Measurements from ENCODE around the gene ASCL2.

Gene ASCL2

GRCh38 chr11:2270322-2271076, at the start of gene ASCL2:
Gene ASCL2, minus strand, starts transcription at chr11:2270588. Its CDS starts 256 bp downstream, at chr11:2270332.
- DNase-seq: no peak

DNA sequence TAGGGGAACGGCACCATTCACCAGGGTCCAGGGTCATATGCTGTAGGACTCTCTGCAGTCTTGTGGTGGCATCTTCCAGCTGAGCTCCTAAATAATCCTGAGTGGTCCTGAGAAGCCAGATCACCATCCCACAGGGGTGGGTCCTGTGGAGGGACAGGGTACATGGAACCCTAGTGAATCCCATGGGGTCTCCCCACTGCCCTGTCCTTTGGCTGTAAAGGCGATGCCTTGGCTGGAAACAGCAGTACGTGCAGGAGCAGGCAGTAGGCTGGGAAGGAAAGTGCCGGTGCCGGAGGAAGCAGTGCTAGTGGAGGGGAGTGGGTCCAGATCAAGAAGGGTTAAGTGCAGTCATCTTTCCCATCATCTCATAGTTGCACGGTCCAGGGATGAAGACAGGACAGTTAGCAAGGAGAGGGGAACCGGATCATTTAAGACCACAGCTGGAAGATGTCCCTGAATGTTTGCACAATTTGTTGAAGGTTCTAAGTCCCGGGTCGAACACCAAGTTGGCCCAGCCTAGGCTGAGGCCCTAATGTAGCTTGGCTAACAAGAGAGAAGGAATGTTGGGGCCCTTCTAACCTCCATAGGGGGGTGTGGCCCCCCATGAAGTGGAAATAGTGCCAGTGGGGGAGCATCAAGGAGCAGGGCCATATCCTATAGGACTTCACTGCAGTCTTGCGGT, 49.5 kb upstream of the ASCL2 start:
- DNase-seq: no peak

- no peak for DNase-seq
These were observed 48.3 kb upstream of the ASCL2 start for GRCh38 chr11:2318707-2319106.

DNA sequence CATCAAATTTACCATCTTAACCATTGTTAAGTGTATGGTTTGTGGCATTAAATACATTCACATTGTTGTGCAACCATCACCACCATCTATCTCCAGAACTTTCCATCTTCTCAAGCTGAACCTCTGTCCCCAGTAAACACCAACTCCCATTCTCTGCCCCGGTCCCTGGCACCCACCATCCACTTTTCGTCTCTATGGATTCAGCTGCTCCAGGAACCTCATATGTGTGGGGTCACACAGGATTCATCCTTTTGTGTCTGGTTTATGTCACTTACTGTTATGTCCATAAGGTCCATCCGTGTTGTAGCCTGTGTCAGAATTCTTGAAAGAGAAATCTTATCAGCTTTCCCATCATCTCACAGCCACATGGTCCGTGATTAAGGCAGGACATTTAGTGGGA, 47.7 kb upstream of the ASCL2 start:
- no peak for DNase-seq

DNA sequence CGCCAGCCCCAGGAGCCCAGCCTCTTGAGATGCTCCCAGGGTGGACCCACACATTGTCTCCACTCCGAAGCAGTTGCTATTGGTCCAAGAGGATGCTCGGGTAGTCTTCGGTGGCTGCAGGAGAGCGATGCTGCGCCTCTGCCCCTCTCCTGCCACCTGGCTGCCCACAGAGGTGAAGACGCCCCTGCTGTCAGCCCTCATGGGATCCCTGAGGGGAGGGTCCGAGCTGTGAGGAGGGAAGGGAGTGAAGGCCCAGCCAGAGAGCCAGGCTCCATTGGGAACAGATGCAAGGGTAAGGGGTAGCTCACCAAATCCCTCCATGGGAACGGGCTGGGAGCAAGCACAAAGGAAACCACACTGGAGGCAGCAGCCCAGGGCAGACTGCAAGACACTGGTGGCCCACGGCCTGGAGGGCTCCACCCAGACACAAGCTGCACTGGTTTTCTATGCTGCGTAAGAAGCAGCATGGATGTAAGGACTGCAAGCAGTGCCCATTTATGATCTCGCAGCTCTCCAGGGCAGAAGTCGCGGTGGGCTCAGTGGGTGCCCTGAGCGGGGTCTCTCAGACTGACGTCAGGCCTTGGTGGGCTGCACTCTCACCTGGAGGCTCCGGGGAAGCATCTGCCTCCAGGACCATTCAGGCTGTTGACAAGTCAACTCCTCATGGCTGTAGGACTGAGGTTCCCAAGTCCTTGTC, 47.1 kb upstream of the ASCL2 start:
- no peak for DNase-seq

DNA sequence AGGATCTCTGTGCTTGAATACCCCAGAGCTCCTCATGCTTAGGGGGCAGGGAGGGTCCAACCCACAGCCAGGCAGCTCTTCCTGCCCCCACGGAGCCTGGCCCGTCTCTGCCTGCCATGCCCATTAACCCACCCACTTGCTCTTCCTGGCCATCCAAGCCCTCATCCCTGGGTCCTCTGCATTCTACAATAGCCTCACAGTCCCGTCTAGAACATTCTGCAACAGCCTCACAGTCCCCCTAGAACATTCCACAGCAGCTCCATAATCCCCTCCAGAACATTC, 46.5 kb upstream of the ASCL2 start:
- DNase-seq: no peak

- DNase-seq: no peak
These were observed 46.0 kb upstream of the ASCL2 start for GRCh38 chr11:2316169-2316962.

GRCh38 chr11:2315395-2316168, 45.2 kb upstream of the ASCL2 start:
- DNase-seq: no peak

- peak; percentile 53 for DNase-seq
These were observed 44.4 kb upstream of the ASCL2 start for GRCh38 chr11:2314525-2315394.

- DNase-seq: no peak
These were observed 43.7 kb upstream of the ASCL2 start for GRCh38 chr11:2314136-2314524.

DNA sequence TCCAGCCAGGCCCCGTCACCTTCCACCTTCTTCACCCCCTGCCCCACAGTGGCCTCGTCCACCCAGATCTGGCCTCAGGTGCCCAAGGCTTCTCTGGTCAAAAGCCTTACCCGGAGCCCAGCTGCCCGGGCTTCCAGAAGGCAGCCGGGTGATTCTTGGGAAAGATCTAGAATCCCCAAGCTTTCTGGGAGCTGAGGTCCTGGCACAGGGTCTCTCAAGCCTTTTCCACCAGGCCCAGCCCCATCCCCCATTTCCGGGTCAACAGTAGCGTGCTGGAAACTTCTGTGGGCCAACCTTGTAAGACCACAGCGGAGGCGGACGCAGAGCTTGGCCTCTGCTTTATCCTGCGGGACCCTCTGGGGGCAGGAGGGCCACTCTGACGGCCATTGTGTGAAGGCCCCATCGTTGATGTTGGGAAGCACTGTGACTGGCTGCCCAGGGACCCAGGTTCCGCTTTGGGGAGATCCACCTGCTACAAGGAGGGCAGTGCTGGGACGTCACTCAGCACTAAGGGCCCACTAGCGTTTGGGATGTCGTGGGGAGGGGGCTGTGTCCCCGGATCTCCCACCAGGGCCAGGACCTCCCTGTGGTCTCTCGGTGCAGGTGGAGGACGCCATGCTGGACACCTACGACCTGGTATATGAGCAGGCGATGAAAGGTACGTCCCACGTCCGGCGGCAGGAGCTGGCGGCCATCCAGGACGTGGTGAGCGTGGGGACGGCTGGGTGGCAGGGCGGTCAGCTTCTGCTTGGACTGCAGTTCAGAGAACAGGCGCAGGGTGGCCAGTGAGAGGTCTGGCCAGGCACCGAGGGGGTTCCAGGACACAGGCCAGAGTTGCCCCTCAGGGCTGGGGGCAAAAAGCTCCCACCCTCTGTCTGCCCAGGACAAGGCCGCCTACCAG, 42.9 kb upstream of the ASCL2 start:
- no peak for DNase-seq

DNA sequence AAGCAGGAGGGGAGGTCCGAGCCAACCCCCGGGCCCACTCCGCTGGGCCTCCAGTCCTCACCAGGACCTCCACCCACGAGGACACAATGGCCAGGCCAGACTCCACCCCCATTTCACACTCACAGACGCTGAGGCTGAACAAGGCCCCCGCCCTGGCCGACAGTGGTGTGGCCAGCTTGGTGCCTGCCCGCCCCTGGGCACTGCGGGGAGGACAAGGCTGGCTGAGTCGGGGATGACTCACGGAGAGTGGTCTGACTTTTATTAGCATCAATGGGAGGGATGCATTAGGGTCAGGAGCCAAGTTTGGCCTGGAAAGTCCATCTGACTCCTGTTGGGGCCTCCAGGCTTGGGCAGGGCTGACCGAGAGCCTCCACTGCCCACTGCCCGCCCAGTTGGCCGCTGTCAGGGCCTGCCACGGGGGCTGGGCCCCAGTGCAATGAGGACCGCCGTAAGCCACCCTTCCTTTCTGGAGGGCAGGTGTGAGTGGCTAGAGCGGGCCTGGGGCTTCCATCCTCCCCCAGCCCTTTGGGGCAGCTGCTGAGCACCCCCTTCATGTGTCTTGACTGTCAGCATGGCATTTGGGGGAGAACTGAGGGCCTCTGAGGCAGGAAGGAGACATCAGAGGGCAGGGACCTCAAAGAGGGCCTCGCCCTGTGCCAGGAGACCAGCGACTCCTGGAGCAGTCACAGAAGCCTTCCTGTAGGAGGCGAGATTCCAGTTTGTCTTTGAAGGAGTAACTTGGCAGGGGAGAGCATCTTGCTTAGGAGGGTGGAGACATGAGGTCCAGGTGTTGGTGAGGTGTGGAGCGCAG, 42.0 kb upstream of the ASCL2 start:
- DNase-seq: peak; percentile 22

DNA sequence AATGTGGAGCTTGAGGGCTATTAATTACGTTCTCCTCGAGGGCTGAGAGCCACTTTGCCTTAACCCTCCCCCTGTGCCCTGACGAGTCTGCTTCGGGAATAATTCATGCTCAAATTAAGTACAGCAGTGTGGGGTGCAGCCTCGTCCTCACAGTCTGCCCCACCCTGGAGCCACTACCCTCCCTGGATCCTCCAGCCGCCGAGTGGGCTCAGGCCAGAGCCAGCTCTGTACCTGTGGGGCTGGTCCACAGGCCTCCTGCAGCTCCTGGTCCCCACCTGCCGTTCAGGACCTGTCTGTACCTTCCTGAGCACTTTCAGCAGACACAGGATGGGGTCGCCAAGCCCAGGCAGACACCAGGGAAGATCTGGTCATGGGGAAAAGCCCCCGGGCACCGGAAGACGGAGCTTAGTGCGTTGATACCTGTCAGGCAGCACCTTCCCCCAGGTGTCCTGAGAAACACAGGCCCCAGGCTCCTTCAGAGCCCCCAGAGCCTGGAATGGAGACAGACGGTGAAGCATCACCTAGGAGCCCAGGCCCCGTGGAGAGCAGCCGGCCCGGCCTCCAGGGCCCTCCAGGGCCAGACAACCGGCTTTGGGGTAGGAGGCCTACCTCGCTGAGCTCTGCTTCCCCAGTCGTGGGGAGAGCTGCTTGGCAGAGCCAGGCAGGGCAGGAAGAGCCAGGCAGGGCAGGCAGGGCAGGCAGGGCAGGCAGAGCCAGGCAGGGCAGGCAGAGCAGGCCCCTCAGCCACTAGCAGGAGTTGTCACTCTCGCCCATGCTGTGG, 41.2 kb upstream of the ASCL2 start:
- DNase-seq: no peak

DNA sequence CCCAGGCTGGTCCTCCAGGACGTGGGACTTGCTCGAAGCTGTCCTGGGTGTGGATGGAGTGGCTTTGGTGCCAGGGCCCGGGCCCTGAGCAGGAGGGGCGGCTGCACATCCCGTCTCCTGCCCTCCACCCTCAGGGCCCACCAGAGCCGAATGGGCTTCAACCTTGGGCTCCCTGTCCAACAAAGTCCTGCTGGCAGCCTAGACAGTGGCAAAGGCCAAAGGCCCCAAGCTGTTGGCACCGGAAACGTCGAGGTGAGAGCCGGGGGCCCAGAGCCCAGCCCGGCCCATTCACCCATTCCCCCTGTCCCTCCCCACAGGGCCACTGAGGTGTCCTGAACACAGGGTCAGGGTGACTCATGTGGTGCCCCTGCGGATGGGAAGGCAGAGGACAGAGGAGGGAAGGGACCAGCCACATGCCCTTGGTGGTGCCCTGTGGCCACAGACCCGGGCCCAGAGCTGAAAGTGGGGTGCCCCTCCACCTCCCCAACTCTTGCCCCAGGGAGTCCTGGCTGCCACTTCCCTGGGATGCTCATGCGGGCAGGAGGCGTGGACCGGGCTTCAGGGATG, 40.5 kb upstream of the ASCL2 start:
- no peak for DNase-seq

- no peak for DNase-seq
These were observed 39.8 kb upstream of the ASCL2 start for GRCh38 chr11:2310073-2310785.

DNA sequence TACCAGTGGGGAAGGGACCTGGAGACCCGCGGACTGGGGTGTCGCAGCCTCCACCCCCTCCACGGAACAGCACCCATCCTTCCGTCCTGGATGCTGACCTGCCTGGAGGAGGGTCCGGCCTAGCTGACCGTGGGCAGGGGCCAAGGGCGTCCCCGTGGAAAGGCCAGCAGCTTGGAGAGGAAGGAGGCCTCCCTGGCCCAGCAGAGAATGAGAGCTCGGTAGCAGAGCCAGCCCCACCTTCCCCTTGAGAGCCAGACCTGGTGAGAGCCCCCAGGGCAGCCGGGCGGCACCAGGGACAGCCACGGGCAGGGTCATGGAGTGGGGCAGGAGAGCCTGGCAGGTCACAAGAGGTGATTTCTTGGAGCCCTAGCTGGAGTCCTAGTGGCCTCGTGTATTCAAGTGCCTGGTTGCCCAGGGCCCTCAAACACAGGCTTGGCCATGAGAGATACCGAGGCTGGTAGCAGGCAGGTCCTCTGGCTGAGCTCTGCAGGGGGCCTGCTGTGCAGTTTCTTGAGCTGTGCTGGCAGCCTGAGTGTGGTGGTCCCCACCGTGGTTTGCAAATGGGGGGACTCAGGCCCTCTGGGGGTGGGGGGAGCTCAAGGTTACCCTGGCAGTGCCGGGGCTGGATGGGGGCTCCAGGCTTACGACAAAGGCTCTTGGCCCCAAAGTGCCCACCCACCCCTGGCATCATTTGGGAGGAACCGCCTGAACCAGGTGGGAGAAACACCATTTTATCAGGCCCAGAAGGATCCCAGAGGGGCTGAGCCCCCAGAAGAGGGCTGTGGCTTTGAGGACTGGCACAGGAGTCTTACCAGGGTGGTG, 39.1 kb upstream of the ASCL2 start:
- DNase-seq: no peak

GRCh38 chr11:2308713-2309112, 38.3 kb upstream of the ASCL2 start:
- no peak for DNase-seq

Measured in OCI-M1 (cell line).